H9 (cell line): Measurements from ENCODE around the gene PDE4B. TPM values are rescaled to one million over a fixed set of nuclear protein-coding genes. Genes with fewer than 3 reads are reported as not detected.
"Not testable (repeated sequence)": the region's sequence is repeated elsewhere in the genome, so short reads cannot be mapped to it uniquely, and the experiment has no call there.

Experiments
- DNase-seq: peaks from one replicate; pipeline ENCODE4 v3.0.0-alpha.2; 2017
- H2AFZ ChIP-seq: one replicate; pipeline ENCODE4 v1.6.1; 2013; ENCODE audit warnings: mild to moderate bottlenecking, low read length, control low read depth, moderate library complexity
- H2AK5ac ChIP-seq: 2 replicates; pipeline ENCODE4 v1.6.1; 2013; ENCODE audit warnings: low read length, control low read depth, mixed read lengths; ENCODE audit not compliant: insufficient read length
- H2BK120ac ChIP-seq: one replicate; pipeline ENCODE4 v1.6.1; 2013; ENCODE audit warnings: low read depth, mild to moderate bottlenecking, low read length, control low read depth, inconsistent platforms; ENCODE audit not compliant: poor library complexity, severe bottlenecking
- H2BK12ac ChIP-seq: 2 replicates; pipeline ENCODE4 v1.6.1; 2013; ENCODE audit warnings: low read length, control low read depth, mixed read lengths, low read depth; ENCODE audit not compliant: insufficient read length
- H2BK15ac ChIP-seq: 2 replicates; pipeline ENCODE4 v1.6.1; 2013; ENCODE audit warnings: low read depth, low read length, control low read depth
- H2BK20ac ChIP-seq: one replicate; pipeline ENCODE4 v1.6.1; 2013; ENCODE audit warnings: low read depth, mild to moderate bottlenecking, low read length, control low read depth, inconsistent platforms; ENCODE audit not compliant: poor library complexity, severe bottlenecking
- H2BK5ac ChIP-seq: 2 replicates; pipeline ENCODE4 v1.6.1; 2013; ENCODE audit warnings: low read length, control low read depth, mixed read lengths; ENCODE audit not compliant: insufficient read length
- H3K14ac ChIP-seq: 2 replicates; pipeline ENCODE4 v1.6.1; 2013; ENCODE audit warnings: low read length, control low read depth; ENCODE audit not compliant: insufficient read depth
- H3K18ac ChIP-seq: 2 replicates; pipeline ENCODE4 v1.6.1; 2013; ENCODE audit warnings: low read depth, mild to moderate bottlenecking, mixed read lengths, low read length, control low read depth; ENCODE audit not compliant: insufficient read length
- H3K23ac ChIP-seq: 2 replicates; pipeline ENCODE4 v1.6.1; 2013; ENCODE audit warnings: low read length, control low read depth, mixed read lengths, low read depth; ENCODE audit not compliant: insufficient read length
- H3K23me2 ChIP-seq: 2 replicates; pipeline ENCODE4 v1.6.1; 2013; ENCODE audit warnings: low read depth, mild to moderate bottlenecking, mixed read lengths, low read length, control low read depth; ENCODE audit not compliant: insufficient read length, poor library complexity, severe bottlenecking
- H3K27ac ChIP-seq: 2 replicates; pipeline ENCODE4 v1.5.1; 2013; ENCODE audit warnings: low read length, control low read depth, mixed read lengths, low read depth; ENCODE audit not compliant: insufficient read length
- H3K27me3 ChIP-seq: 2 replicates; pipeline ENCODE4 v1.6.1; 2013; ENCODE audit warnings: low read length, control low read depth, inconsistent platforms; ENCODE audit not compliant: insufficient read depth
- H3K4ac ChIP-seq: 2 replicates; pipeline ENCODE4 v1.6.1; 2013; ENCODE audit warnings: low read depth, mild to moderate bottlenecking, control low read depth, inconsistent platforms, low read length, moderate library complexity
- H3K4me1 ChIP-seq: 2 replicates; pipeline ENCODE4 v1.6.1; 2013; ENCODE audit warnings: low read length, control low read depth, inconsistent platforms; ENCODE audit not compliant: insufficient read depth
- H3K4me2 ChIP-seq: 2 replicates; pipeline ENCODE4 v1.6.1; 2013; ENCODE audit warnings: low read length, control low read depth, mixed read lengths; ENCODE audit not compliant: insufficient read length, insufficient read depth
- H3K56ac ChIP-seq: 2 replicates; pipeline ENCODE4 v1.6.1; 2013; ENCODE audit warnings: low read depth, mild to moderate bottlenecking, mixed read lengths, low read length, control low read depth; ENCODE audit not compliant: insufficient read length
- H3K79me1 ChIP-seq: 2 replicates; pipeline ENCODE4 v1.6.1; 2013; ENCODE audit warnings: low read depth, mild to moderate bottlenecking, moderate library complexity, low read length, control low read depth, inconsistent platforms; ENCODE audit not compliant: insufficient read depth, poor library complexity, severe bottlenecking
- H3K79me2 ChIP-seq: 2 replicates; pipeline ENCODE4 v1.6.1; 2013; ENCODE audit warnings: low read length, control low read depth, inconsistent platforms; ENCODE audit not compliant: insufficient read depth
- H3K9ac ChIP-seq: 2 replicates; pipeline ENCODE4 v1.6.1; 2013; ENCODE audit warnings: low read length, control low read depth, mixed read lengths; ENCODE audit not compliant: insufficient read length; ENCODE audit errors: extremely low read depth
- H3K9me3 ChIP-seq: one replicate; pipeline ENCODE4 v1.6.1; 2013; ENCODE audit warnings: low read depth, low read length, inconsistent platforms; ENCODE audit not compliant: control insufficient read depth
- H3T11ph ChIP-seq: one replicate; pipeline ENCODE4 v1.6.1; 2013; ENCODE audit warnings: mild to moderate bottlenecking, low read length, control low read depth, inconsistent platforms
- H4K20me1 ChIP-seq: one replicate; pipeline ENCODE4 v1.6.1; 2013; ENCODE audit not compliant: control insufficient read depth, insufficient read length, insufficient read depth
- H4K5ac ChIP-seq: 2 replicates; pipeline ENCODE4 v1.6.1; 2013; ENCODE audit warnings: low read depth, mild to moderate bottlenecking, mixed read lengths, low read length, control low read depth; ENCODE audit not compliant: insufficient read length
- H4K8ac ChIP-seq: replicated peaks from 2 replicates; pipeline ENCODE4 v1.6.1; 2013; ENCODE audit warnings: low read length, control low read depth, mixed read lengths, low read depth; ENCODE audit not compliant: insufficient read length
- H4K91ac ChIP-seq: 2 replicates; pipeline ENCODE4 v1.6.1; 2013; ENCODE audit warnings: low read depth, mild to moderate bottlenecking, moderate library complexity, mixed read lengths, low read length, control low read depth; ENCODE audit not compliant: insufficient read length
- H3K27ac Mint-ChIP-seq, 3 experiments: 2 replicates in 2 of 3; 3 replicates in 1 of 3; pipeline ENCODE4 v1.8.0; 2020 to 2021; ENCODE audit warnings: mixed read lengths in 3 of 3, mild to moderate bottlenecking in 1 of 3, moderate library complexity in 1 of 3
- H3K27me3 Mint-ChIP-seq: 2 replicates; pipeline ENCODE4 v1.8.0; 2021; ENCODE audit warnings: low read depth, mild to moderate bottlenecking, moderate library complexity, mixed read lengths
- H3K36me3 Mint-ChIP-seq, 3 experiments: 2 replicates in 2 of 3; 3 replicates in 1 of 3; pipeline ENCODE4 v1.8.0; 2020 to 2021; ENCODE audit warnings: low read depth in 3 of 3, mixed read lengths in 3 of 3; ENCODE audit not compliant: insufficient read depth in 1 of 3
- H3K4me1 Mint-ChIP-seq, 2 experiments: 2 replicates each; pipeline ENCODE4 v1.8.0; 2020; ENCODE audit warnings: mixed read lengths in 2 of 2
- H3K4me3 Mint-ChIP-seq, 2 experiments: 2 replicates in 1 of 2; 3 replicates in 1 of 2; pipeline ENCODE4 v1.8.0; 2020 to 2021; ENCODE audit warnings: mild to moderate bottlenecking in 2 of 2, mixed read lengths in 2 of 2, moderate library complexity in 1 of 2
- H3K9me3 Mint-ChIP-seq, 2 experiments: 2 replicates in 1 of 2; 3 replicates in 1 of 2; pipeline ENCODE4 v1.8.0; 2020; ENCODE audit warnings: mild to moderate bottlenecking in 2 of 2, mixed read lengths in 2 of 2, moderate library complexity in 1 of 2
- WGBS: extraction: QIAGEN DNeasy Blood & Tissue Kit; methylation state at CpG from one replicate; pipeline ENCODE4 v1.1.7; 2013; ENCODE audit warnings: missing lambda C conversion rate, low lambda C conversion rate, mixed read lengths; ENCODE audit not compliant: insufficient read length; ENCODE audit errors: extremely low coverage; 5-methylcytosine and 5-hydroxymethylcytosine counted together
- total RNA-seq: library from RNA; stranded (reverse); gene quantifications from 2 replicates; pipeline ENCODE4 v1.2.1, GENCODE V29; 2021
- TF ChIP-seq, protein P1 (sequence below): fragments of 200-600 bp; sonication (generic); conservative IDR thresholded peaks from 3 replicates; pipeline ENCODE4 v1.8.0; 2021; ENCODE audit warnings: antibody characterized with exemption, mild to moderate bottlenecking

Gene PDE4B
- total RNA-seq, 1 experiment from 2014 or later: 19.8 TPM

DNA sequence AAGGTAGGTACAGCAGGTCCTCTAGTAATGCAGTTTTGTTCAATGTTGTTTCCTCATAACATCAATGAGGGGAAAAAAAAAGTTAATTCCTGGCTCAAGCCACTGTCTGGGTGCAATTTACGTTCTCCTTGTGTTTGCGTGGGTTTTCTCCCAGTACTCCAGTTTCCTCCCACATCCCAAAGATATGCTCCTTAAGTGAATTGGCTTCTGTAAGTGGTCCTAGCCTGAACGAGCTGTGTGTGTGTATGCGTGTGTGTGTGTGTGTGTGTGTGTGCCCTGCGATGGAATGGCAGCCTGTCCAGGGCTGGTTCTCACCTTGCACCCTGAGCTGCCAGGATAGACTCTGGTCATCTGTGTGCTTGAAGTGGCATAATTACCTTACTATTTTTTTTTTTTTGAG, 332.0 kb downstream of the PDE4B start:
- Mint-ChIP-seq H3K4me1 (no peaks in the 10 kb centered on the region), H3K27ac (no peak overlapping the region; a peak in 1 of 7 replicates), H3K4me3 (no peak overlapping the region), H3K36me3 (no peaks in the 10 kb centered on the region), H3K27me3 (peaks cover 4% of the 10 kb centered on the region), H3K9me3 (no peaks in the 10 kb centered on the region)
- TF ChIP-seq, protein P1, sequence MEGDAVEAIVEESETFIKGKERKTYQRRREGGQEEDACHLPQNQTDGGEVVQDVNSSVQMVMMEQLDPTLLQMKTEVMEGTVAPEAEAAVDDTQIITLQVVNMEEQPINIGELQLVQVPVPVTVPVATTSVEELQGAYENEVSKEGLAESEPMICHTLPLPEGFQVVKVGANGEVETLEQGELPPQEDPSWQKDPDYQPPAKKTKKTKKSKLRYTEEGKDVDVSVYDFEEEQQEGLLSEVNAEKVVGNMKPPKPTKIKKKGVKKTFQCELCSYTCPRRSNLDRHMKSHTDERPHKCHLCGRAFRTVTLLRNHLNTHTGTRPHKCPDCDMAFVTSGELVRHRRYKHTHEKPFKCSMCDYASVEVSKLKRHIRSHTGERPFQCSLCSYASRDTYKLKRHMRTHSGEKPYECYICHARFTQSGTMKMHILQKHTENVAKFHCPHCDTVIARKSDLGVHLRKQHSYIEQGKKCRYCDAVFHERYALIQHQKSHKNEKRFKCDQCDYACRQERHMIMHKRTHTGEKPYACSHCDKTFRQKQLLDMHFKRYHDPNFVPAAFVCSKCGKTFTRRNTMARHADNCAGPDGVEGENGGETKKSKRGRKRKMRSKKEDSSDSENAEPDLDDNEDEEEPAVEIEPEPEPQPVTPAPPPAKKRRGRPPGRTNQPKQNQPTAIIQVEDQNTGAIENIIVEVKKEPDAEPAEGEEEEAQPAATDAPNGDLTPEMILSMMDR: no peak
- Histone ChIP-seq H4K5ac (no peak overlapping the region), H4K91ac (no peak overlapping the region), H3K4me2 (no peak overlapping the region), H3K79me2 (no peaks in the 10 kb centered on the region), H2BK15ac (no peak overlapping the region), H3T11ph (no peak overlapping the region), H3K18ac (no peak overlapping the region), H3K56ac (no peak overlapping the region), H3K79me1 (no peaks in the 10 kb centered on the region), H3K14ac (no peak overlapping the region), H3K9ac (no peak overlapping the region), H3K23me2 (no peaks in the 10 kb centered on the region), H3K9me3 (no peaks in the 10 kb centered on the region), H2AK5ac (no peak overlapping the region), H3K27me3 (no peaks in the 10 kb centered on the region), H2BK5ac (no peak overlapping the region), H3K4me1 (no peaks in the 10 kb centered on the region), H3K23ac (no peak overlapping the region), H2BK120ac (no peak overlapping the region), H4K8ac (no peak overlapping the region), H3K4ac (no peak overlapping the region), H4K20me1 (no peaks in the 10 kb centered on the region), H2AFZ (no peak overlapping the region), H3K27ac (no peak overlapping the region), H2BK12ac (no peak overlapping the region), H2BK20ac (no peak overlapping the region)
- no CpG with 5 or more reads among the region's 5 CpGs for WGBS
- DNase-seq: no peak

DNA sequence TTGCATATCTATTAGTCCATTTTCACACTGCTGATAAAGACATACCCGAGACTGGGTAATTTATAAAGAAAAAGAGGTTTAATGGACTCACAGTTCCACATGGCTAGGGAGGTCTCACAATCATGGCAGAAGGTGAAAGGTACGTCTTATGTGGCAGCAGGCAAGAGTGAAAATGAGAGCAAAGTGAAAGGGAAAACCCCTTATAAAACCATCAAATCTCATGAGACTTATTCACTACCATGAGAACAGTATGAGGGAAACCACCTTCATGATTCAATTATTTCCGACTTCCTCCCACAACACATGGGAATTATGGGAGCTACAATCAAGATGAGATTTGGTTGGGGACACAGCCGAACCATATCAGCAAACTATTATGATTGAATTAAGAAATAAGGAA, 335.9 kb downstream of the PDE4B start:
- not testable (repeated sequence) for H3K18ac ChIP-seq, H3K79me1 ChIP-seq, H3K9me3 ChIP-seq, H4K20me1 ChIP-seq, H3K23ac ChIP-seq, H2AFZ ChIP-seq, H2BK5ac ChIP-seq, H3K9ac ChIP-seq, H3K9me3 Mint-ChIP-seq, DNase-seq, H3K36me3 Mint-ChIP-seq, H2AK5ac ChIP-seq, H3K4me2 ChIP-seq, H3K27me3 ChIP-seq, H3K56ac ChIP-seq, H3K4ac ChIP-seq, H4K8ac ChIP-seq, H3K27me3 Mint-ChIP-seq, H3K27ac ChIP-seq, H3K27ac Mint-ChIP-seq, H3K14ac ChIP-seq, H2BK20ac ChIP-seq, H4K5ac ChIP-seq, H3K4me3 Mint-ChIP-seq, H2BK12ac ChIP-seq, H3K79me2 ChIP-seq, H3K4me1 Mint-ChIP-seq, H3K4me1 ChIP-seq, H2BK120ac ChIP-seq, H2BK15ac ChIP-seq, H4K91ac ChIP-seq, H3T11ph ChIP-seq, H3K23me2 ChIP-seq
- WGBS: no CpG with 5 or more reads among the region's 4 CpGs
